HG03575 (cell line): ENCODE data around the gene YTHDF1.
"Not testable (repeated sequence)": the region's sequence is repeated elsewhere in the genome, so short reads cannot be mapped to it uniquely, and the experiment has no call there.

Experiments
- ATAC-seq: cut with Tn5 transposase; IDR thresholded peaks from one replicate; pipeline ENCODE4 v1.9.1; 2021; ENCODE audit not compliant: unreplicated experiment, insufficient number of reproducible peaks, low FRiP score; ENCODE audit errors: extremely low read depth

The YTHDF1 gene

GRCh38 chr20:63232235-63233060 lies 16.5 kb upstream of the YTHDF1 start:
- no peak for ATAC-seq

GRCh38 chr20:63230800-63231268 lies 14.9 kb upstream of the YTHDF1 start:
- ATAC-seq, result no peak

DNA sequence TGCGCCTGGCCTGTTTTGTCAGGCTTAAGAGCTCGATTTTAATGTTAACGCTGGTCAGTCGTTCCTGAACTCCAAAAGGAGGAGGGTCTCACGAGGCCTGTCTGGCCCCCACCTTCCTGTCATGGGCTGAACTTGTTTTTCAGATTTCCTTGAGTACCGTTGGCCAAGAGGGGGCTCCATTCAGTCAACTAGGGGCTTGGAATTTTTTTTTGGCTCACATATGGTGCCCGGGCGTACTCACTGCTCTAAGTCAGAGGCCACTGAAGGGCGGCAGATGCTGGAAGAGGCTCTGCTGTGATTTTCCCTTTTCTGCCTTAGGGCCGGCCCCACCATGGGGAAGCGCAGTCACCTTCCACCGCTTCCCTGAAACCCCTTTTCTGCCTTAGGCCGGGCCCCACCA lies 12.9 kb upstream of the YTHDF1 start:
- no peak for ATAC-seq

DNA sequence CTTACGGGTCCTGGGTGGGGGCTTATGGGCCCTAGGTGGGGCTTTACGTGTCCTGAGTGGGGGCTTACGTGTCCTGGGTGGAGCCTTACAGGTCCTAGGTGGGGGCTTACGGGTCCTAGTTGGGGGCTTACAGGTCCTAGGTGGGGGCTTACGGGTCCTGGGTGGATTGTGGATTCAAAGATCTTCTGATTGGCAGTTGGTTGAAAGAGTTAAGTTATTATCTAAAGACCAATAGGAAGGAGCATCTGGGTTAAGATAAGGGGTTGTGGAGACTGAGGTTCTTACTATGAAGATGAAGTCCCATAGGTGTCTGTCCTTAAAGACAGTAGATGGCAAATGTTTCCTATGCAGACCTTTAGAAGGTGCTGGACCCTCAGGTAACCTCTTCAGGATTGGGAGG lies 11.3 kb upstream of the YTHDF1 start:
- no peak for ATAC-seq

DNA sequence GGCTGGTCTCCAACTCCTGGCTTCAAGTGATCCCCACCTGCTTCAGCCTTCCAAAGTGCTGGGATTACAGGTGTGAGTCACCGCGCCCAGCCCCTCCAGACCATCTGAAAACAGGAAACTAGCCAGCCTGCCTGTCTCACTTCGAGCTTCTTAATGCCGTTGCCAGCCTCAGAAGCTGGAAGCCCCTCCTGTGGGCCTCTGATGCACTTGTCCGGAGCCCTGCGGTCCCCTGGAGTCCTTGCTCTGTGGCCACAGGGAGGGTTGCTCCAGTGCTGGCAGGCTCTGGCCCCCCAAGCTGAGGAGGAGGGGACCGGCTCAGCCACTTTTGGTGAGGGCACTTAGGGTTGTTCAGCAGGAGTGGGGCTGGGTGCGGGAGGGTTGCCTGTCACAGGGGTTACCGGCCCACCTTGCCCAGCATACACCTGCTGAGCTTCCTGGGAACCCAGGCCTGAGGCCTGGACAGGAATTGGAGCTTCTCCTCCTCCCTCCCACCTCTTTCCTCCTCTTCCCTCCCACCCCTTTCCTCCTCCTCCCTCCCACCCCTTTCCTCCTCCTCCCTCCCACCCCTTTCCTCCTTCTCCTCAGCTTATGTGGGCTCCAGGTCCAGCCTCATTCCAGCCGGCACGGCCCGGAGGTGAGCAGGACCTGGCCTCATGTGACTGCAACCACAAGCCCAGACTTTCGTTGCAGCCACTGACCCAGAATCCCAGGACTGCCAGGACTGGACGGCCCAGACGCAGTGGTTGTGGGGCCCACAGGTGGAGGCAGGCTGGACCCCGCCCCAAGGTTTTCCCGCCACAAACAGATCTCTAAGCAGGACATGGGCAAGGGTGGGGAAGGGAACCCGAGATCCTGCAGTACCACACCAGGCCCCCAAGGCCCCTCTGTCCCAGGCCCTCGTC lies 10.4 kb upstream of the YTHDF1 start:
- ATAC-seq, result no peak

DNA sequence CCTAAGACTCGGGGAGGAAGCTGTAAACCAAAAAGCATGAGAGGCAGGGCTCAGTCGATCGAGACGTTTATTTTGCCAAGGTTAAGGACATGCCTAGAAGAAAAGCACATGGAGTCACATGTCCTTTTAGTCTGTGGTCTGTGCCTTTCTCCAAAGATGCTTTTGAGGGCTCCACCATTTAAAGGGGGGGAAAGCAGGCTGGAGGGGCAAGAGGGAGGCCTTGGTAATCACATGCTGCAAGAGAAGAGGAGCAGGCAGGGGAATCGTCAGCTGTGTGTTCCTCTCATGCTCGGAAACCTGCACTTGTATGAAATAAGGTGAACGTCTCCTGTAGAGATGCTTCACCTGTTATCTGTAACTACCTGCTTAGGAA lies 9.1 kb upstream of the YTHDF1 start:
- ATAC-seq, result no peak

GRCh38 chr20:63224412-63225081 lies 8.6 kb upstream of the YTHDF1 start:
- ATAC-seq, result no peak

DNA sequence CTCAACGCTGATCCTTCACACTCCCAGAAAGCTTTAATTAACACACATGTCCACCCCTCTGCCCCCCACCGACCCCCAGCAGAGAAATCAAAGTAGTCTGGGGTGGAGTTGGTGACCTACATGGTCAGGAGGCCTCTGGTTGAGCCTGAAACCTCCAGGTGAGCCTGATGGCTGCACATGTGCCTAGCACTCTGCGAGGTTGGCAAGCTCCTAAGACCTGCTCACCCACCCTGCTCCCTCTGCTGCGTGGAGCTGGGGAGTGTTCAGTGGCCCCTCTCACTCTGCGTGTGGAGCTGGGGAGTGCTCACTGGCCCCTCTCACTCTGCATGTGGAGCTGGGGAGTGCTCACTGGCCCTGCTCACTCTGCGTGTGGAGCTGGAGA lies 7.9 kb upstream of the YTHDF1 start:
- ATAC-seq, result no peak

DNA sequence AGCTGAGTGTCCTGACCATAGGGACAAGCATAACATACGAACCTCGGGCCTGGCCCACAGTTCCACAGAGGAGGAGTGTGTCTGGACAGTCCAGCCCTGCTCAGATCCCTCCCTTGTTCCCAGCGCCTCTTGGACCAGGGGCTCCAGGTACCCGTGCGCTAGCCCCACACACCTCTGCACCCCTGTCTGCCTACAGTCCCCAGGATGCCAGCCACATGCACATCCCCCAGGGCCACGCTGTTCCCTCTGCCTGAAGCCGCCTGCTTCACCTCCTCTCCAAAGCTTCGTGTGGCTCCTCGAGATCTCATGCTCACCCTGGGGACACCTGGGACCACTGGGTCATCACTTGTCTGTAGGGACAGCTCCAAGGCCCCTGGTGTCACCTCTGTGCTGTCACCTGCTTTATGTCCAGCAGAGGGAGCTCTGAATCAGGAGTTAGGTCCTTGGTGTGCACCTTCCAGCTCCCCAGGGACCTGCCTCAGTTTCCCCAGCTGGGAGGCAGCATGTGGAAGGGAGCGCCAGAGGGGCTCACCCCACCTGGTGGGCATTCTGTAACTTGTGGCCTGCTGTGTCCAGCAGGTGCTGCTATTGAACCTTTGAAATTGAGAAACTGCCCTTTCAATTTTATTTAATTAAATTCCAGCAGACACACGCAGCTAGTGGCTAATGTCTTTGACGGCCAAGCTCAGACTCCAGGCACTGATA lies 7.3 kb upstream of the YTHDF1 start:
- ATAC-seq, result no peak

GRCh38 chr20:63222541-63222940 lies 6.6 kb upstream of the YTHDF1 start:
- no peak for ATAC-seq

- not testable (repeated sequence) for ATAC-seq
Measured at GRCh38 chr20:63221400-63222053, 5.6 kb upstream of the YTHDF1 start.

GRCh38 chr20:63220696-63221399 lies 4.9 kb upstream of the YTHDF1 start:
- ATAC-seq, result no peak

- no peak for ATAC-seq
Measured at GRCh38 chr20:63219866-63220521, 4.1 kb upstream of the YTHDF1 start.

GRCh38 chr20:63219447-63219821 lies 3.5 kb upstream of the YTHDF1 start:
- no peak for ATAC-seq

DNA sequence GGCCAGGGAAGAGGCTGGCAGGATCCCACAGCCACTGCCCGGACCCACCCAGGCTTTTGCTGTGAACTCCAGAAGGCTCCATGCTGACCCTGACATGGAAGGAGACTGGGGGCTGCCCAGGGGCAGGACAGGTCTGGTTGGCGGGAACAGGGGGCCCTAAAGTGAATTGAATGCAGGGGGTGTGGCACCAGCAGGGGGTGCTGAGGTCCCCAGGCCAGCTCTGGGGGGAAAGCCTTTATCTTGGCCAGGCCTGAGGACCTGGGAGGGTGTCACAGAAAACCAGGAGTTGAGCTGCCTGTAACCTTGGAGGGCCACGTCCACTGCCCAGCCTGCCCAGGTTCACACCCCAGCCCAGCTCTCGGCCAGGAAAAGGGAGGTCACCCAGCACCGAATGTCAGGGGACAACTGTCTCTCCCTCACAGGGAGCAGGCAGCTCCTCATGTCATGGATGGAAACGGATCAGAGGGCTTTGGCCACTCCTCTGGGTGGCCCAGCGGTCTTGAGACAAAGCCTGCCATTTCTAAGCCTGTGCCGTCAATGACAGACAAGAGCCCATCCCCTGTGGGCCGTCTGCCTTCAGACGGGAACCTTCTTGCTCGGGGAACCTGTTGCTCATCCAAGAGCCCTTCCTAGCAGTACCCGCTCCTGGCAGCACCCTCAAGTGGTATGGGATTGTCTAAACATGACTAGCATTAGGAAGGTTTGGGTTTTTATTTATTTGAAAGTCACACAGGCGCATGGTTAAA lies 2.9 kb upstream of the YTHDF1 start:
- ATAC-seq, result no peak

DNA sequence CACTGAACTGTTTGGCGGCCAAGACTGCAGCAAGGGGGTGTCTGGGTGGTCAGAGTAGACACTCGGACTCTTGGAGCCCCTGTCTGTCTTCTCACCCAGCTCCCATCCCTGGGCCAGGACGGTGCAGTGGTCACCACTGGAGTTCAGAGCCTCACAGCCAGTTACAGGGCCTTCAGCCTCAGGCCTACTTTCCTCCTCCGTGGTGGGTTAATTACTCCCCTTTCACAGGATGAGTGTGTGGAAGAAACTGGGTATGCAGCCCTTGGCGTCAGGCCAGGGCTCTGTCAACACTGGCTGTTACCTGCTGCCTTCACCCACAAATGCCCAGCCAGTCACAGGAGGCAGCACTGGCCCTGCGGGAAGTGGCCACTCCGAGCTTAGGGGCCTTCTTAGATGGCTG lies 1.8 kb upstream of the YTHDF1 start:
- ATAC-seq, result no peak
